OCI-M2 (cell line): Measurements from ENCODE around the gene SIGLEC7.
"Not testable (repeated sequence)": the region's sequence is repeated elsewhere in the genome, so short reads cannot be mapped to it uniquely, and the experiment has no call there.

Experiments used
- DNase-seq: peaks from one replicate; lab custom pipeline; 2025; ENCODE audit not compliant: unreplicated experiment; lab: John Stamatoyannopoulos, UW

The SIGLEC7 gene

DNA sequence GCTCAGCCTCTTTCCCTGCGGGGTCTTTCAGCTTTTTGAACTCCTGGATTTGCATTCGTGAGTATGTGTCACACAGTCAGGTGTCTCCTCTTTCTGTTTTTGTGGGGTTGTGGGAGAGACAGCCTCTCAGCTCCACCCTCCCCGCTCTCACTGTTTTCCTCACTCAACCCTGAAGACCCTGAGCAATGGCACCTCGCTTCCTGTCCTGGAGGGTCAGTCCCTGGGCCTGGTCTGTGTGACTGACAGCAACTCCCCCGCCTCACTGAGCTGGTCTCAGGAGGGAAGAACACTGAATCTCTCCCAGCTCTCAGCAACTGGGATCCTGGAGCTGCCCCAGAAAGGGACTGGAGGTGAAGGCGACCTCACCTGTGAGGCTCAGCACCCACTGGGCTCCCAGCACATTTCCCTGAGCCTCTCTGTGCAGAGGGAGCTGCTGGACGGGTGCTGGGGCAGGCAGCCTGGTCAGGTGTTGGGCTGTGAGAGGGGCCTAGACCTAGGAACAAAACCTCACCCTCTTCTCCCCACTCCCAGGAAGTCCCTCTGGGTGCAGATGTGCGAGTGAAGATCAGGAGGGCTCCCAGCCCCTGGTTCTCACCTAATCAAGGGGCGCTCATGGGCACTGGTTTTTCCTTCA is 4.2 kb upstream of the SIGLEC7 start:
- DNase-seq = no peak

DNA sequence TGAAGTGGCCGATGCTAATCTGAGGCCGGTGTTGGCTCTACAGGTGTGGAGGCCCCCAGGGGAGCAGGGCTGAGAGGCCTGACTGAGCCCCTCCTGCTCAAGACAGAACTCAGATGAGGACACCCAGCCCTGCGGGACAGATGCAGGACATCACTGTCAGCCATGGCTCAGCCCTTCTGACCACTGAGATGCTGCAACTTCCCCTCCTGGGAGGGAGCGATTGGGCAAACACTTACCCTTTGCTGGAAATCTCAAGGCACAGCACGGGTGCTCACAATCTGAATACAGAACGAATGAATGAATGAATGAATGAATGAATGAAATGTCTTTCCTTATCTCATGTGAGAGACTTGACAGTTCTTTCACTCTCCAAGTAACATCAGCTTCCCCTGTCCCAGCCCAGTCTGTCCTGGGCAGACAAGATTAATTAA is 3.5 kb upstream of the SIGLEC7 start:
- DNase-seq = no peak

DNA sequence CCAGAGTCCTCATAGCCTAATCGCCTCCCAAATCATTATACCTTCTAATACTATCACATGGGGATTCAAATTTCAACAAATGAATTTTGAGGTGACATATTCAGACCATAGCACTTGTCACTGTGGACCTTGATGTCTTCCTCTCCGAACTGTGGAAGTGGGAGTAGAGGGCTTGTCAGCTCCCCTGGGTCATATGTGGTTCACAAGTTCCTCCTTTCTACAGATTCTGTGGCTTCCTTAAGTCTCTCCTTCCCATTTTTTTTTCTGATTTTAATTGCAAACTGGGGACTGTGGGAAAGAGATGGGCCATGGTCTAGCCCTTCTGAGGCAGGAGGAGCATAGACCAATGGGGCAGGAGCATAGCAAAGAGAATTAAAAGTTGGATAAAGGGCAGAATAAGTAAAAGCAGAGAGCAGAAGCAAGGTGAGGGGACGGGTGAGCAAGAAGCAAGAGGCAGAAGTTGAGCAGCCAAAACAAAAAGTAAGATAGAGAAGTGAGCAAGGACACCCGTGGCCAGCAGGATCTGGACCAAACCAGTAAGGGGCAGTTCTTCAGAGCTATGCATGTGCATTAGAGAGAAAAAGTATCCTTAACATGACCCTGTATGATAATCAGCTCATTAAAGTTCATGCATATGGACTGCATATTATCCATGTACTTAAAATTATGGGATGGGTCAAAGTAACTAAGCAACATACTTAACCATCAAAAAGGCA is 2.6 kb upstream of the SIGLEC7 start:
- DNase-seq = no peak

DNA sequence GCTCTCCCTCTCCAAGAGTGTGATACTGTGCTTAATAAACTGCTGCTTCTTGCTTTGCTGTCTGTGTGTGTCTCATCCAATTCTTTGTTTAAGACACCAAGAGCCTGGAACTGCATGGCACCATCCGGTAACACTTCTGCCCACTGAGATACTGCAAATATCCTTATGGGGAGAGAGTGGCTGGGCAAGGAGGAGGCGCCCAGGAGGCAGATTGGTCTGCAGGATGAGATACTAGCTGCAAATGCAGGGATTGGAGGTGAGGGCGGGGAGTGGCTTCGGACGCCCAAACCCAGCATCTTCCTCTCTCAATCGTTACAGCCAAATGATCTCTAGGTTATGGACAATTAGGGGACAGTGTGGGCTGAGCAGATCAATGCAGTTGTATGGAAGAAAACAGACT is 1.7 kb upstream of the SIGLEC7 start:
- DNase-seq = no peak

DNA sequence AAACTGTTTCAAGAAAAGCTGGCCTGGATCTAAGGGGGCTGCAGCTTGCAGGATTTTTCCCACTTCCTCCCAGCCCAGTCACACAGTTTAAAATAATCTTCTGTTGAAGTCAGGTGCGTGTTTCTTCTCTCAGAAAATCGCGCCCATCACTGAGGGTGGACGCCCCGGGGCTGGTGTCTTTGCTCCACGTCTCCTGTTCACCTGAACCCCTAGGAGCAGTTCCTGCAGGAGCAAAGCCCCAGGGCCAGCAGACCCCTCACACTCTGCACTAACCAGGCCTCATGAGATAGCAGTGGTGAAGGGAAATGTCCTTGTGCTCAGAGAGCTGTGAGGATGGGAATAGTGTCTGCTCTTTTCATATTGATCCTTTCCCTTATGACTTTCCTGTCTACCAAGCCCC is 920 bp upstream of the SIGLEC7 start:
- DNase-seq = no peak

DNA sequence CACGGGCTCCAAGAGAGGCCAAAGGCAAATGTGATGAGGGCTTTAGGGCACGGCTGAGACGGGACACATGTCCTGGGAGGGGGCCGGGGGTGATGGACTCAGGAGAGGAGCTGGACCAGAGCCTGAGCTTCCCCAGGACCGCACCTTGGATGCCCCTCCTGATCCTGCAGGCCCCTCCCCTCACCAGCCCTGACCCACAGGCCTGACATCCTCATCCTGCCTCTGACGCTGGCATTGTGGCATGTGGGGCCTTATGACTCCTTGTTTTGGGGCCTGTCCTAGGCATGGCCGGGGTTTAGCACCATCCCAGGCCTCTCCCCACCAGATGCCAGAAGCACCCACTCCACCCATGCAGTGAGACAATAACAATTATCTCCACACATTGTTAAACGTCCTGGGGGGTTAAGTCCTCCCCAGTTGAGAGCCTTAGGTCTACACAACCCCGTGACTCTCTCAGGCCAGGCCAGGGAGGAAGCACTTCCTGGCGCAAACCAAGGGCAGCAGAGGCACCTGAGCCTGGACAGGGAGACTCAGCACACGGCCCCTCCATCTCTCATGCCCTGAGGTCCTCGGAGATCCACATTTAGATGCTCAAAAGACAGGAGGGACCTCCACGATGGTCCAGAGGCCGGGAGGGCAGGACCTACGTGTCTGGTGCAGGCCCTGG is 841 bp downstream of the SIGLEC7 start:
- not testable (repeated sequence) for DNase-seq

DNA sequence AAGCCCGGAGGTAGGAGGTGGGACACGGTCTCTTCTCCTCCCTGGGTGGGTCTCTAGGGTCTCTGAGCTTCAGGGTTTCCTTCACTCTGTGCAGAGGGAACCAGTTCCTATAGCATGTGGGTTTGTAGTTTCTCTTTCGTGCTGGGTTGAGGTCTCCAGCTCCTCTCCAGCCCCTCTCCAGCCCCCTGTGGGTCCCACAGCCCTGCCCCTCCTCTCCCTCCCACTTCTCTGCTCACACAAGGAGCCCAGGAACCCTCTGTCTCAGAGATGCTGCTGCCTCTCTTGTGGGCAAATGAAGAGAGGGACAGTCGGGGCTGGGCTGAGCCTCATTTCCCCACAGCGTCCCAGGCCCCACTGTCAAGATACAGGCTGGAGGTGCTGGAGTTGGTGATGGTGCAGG is 1.4 kb downstream of the SIGLEC7 start:
- DNase-seq = no peak

DNA sequence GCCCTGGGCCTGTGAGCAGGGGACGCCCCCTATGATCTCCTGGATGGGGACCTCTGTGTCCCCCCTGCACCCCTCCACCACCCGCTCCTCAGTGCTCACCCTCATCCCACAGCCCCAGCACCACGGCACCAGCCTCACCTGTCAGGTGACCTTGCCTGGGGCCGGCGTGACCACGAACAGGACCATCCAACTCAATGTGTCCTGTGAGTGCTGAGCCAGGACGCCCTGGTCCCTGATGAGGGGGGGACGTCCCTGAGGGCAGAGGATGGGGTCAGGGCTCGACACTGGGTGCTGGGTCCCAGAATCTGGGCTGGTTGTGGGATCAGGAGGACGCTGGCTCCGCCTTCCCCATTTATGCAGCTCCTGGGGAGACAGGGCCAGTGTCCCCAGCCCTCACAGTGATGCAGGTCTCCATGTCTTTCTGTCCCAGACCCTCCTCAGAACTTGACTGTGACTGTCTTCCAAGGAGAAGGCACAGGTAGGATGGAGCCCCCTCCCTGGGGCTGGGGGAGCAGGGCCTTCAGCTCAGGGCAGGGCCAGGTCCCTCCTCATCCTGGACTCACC is 2.5 kb downstream of the SIGLEC7 start:
- no peak for DNase-seq

DNA sequence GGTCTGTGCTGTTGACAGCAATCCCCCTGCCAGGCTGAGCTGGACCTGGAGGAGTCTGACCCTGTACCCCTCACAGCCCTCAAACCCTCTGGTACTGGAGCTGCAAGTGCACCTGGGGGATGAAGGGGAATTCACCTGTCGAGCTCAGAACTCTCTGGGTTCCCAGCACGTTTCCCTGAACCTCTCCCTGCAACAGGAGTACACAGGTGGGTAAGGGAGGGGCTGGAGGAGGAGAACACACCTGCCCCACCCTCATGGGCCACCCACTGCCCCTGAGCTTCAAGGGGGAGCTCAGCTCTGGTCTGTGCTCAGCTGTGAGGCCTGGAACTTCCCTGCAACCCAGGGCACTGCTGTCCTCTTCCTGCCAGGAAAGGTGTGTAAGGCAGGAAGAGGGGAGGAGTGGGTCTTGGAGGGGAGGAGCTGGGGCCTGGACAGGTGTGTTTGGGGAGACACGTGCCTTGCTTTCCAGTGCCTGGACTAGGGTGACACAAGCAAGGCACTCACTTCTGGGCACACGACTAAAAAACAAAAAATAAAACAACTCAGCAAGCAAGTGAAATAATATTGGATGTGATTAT is 3.9 kb downstream of the SIGLEC7 start:
- no peak for DNase-seq

DNA sequence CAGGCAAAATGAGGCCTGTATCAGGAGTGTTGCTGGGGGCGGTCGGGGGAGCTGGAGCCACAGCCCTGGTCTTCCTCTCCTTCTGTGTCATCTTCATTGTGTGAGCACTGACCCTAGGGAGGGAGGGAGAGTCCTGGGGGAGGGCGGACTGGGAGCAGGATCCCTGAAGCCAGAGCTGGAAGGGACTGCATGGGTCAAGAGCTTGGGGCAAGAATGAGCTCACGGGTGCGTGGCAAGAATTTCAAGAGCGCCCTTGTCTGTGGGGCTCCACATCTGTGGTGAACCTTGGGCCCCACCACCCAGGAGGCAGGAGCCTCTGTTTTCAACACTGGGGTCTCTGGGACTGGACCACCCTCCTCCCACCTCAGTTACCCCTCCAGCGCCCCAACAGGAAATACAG is 4.7 kb downstream of the SIGLEC7 start:
- no peak for DNase-seq

DNA sequence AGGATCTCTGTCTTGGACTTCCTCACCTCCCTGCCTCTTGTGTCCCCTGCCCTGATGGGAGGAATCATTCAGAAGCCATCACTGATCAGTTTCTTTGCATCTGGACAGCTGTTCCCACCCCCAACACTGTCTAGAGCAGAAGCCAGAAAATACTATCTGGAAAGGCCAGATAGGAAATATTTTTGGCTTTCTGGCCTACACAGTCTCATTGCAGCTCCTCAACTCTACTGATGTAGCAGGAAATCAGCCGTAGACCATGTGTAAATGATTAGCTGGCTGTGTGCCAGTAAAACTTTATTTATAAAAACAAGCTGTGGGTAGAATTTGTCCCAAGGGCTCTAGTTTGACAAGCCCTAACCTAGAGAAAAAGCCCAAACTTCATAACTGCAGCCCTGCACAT is 5.6 kb downstream of the SIGLEC7 start:
- no peak for DNase-seq

DNA sequence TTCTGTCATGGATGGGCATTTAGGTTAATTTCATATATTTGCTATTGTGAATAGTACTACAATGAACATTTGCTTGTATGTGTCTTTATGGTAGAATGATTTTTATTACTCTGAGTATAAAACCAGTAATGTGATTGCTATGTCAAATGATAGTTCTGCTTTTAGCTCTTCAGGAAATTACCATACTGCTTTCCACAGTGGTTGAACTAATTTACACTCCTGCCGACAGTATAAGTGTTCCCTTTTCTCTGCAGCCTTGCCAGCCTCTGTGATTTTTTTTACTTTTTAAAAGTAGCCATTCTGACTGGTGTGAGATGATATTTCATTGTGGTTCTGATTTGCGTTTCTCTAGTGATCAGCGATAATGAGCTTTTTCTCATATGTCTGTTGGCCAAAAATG is 6.5 kb downstream of the SIGLEC7 start:
- DNase-seq = no peak

DNA sequence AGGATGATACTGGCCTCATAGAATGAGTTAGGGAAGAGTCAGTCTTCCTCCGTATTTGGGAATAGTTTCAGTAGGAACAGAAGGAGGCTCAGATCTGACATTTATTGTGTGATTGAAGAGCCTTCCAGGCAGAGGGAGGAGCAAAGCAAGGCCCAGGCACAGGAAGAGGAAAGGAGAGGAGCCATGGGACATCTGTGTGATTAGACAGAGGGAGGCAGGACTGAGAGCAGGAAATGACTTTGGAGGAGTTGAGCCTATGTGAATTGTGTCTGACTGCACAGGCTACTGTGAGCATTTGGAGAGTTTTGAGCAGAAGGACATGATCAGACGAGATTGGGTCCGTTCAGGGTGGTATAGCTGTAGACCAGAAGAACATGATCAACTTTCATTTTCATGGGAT is 8.5 kb downstream of the SIGLEC7 start:
- DNase-seq = no peak

DNA sequence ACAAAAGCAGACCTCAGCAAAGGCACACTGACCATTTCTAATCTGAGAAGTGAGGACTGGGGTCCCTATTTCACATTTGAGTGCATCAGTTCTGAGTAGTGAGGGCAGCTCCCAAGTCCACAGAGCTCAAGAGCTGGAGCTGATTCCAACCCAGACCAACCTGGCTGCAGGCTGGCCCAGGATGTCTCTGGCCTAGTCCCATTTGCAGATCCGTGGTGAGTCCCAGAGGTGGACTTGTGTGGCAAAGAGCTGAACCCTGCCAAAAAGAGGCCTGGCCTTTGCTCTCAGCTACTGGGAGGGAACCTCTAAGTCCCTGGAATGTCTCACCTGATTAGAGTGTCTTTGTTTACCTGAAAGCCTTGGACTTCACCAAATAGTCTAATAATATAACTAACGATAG is 14.6 kb downstream of the SIGLEC7 start:
- no peak for DNase-seq

DNA sequence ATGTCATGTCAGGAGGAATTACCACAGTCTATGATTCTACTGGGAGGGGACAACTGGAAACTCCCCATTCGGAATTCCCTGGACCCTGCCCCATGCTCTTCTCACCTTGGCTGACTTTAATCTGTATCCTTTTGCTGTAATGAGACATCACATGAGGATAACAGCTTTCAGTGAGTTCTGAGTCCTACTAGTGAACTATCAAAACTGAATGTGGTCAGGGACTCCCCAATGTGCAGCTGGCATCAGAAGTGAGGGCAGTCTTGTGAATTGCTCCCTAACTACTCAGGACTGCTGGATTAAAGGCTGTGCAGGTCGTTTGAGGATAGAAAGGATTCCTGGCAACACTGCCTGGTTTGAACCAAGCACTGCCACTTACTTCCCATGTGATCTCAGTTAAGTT is 15.2 kb downstream of the SIGLEC7 start:
- DNase-seq = no peak

DNA sequence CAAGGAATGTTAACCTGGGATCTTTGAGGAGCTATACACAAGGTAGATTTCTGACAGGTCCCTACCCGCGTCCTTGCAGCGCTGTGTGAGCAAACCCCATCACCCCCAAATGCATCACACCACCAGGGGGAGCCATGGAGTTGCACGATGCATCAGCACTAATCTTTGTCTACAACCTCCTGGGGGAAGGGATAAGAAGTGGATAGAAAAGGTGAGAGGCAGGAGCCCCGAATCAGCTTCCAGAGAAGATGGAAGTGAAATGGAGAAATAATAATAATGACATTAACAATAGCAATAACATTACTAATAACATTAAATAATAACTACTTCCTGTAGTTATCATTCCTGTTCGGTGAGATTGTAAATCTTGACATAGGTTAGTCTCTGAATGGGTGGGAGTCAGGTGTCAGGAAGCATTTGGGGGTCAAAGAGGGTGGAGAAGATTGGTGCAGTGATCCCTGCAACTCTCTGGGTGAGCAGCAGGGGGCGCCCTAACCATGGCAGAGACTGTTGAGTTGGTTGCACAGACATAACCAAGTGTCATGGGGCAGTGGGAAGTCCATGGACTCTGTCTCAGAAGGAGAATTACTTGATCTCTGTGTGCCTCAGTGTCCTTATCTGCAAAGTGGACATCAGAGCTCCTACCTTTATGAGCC is 16.5 kb downstream of the SIGLEC7 start:
- DNase-seq = no peak

DNA sequence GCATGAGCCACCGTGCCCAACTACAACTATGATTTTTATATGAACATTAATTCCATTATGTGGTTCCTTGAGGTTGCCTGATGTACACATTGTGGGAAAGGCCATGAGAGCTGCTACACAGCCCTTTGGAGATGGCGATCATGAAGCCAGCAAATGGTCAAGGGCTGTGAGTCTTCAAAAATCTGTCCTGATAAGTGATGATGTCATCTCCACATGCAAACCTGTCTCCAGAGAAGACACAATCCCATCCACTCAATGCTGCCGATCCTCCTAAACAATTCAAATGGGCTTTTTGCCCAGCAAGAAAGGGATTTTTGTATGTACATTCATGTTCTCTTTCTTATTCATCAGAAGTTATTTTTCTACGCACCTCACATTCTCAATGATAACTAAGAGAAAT is 17.6 kb downstream of the SIGLEC7 start:
- no peak for DNase-seq

DNA sequence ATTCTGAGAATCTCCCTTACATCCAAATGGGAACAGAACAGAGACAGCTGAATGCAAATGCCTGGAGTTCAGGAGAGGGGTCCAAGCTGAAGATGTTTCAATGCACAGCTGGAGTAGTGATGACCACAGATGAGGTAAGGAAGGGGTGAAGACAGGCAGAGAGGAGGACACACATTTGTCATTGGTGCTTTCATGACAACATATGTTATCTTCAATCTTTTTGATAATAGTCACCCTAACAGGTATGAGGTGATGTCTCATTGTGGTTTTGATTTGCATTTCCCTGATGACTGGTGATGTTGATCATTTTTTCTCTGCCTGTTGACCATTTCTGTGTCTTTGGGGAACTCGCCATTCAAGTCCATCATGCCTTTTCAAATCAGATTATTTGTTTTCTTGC is 19.2 kb downstream of the SIGLEC7 start:
- DNase-seq = no peak

DNA sequence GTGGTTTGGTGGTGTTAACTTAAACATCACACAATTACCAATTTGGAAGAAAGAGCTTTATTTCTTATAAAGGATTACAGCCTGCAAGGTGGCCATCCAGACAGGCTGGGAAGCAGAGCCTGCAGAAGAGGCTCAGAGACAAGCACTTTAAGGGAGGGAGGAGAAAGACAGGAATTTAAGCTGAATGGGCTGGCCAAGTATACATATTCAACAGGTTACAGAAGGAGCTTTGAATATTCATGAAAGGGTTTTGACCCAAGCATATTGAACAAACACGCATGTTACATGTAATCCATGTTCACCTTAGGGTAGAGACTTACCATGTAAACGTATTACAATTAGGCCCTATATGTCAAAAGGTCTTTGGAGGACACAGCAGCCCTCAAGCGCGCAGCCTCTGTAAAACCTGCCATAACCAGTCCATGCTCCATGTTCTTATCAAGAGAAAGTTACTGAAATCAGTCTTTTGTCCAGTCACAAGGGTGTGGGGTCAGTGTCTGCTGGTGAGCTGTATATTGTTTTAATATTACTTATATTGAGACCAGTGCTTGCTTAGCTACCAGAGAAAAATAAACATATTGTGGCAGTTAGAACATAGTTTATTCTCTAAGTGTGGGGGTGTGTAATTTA is 19.9 kb downstream of the SIGLEC7 start:
- DNase-seq = no peak

DNA sequence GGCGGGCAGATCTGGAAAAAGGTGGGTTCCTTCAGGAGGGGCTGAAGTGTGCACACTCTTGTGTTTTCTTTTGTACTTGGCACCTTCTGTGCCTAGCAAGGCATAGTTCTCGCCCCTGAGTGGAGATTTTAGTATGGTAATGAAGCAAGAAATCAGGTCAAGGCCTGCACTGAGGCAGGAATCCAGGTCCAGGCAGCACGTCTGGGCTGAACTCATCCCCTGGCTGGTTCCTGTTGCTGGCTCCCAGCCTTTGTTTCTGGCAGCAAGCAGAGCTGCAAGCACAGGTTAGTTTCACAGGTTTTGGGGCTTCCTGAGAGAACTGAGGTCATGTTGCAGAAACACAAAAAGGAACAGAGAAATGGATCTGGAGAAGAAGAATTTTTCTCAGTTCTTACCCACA is 21.2 kb downstream of the SIGLEC7 start:
- no peak for DNase-seq

DNA sequence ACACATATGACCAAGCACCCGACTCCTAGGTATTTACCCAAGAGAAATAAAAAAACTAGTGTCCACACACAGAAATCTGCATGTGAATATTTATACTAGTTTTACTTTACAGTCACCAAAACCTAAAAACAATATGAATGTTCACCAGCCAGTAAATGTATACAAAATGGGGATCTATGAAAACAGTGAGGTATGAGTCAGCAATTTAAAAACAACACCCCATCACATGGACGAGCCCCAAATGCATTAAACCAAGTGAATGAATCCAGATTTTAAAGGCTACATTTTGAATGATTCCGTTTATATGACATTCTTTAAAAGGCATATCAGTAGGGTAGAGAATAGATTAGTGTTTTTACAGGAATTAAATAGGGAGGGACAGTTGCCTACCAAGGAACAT is 22.1 kb downstream of the SIGLEC7 start:
- no peak for DNase-seq
